Stimulated activated CD4-positive, alpha-beta T cell treated with anti-CD3 and anti-CD28 coated beads, Interleukin-2, amount 100 ng/mL, for 24 hours (primary cell): ENCODE measurements around the gene LIPT2.

ENCODE experiments used
- DNase-seq, 2 donors: peaks; one replicate each; pipeline ENCODE4 v3.0.0-alpha.2; 2020

The LIPT2 gene

GRCh38 chr11:74494916-74495315 lies 1.4 kb upstream of the LIPT2 start:
- no peak for DNase-seq

- no peak for DNase-seq
These were observed 487 bp upstream of the LIPT2 start for GRCh38 chr11:74493791-74494630.

- no peak for DNase-seq
These were observed 1.4 kb downstream of the LIPT2 start for GRCh38 chr11:74492084-74492483.

- DNase-seq: no peak
These were observed 2.6 kb downstream of the LIPT2 start for GRCh38 chr11:74490941-74491340.

GRCh38 chr11:74487875-74488274 lies 5.6 kb downstream of the LIPT2 start:
- DNase-seq: no peak

- DNase-seq: no peak
These were observed 7.7 kb downstream of the LIPT2 start for GRCh38 chr11:74485868-74486267.

- DNase-seq: no peak
These were observed 12.7 kb downstream of the LIPT2 start for GRCh38 chr11:74480688-74481417.

GRCh38 chr11:74479732-74480123 lies 13.8 kb downstream of the LIPT2 start:
- no peak for DNase-seq

- no peak for DNase-seq
These were observed 14.4 kb downstream of the LIPT2 start for GRCh38 chr11:74478877-74479731.

- DNase-seq: no peak
These were observed 17.0 kb downstream of the LIPT2 start for GRCh38 chr11:74476536-74476935.

GRCh38 chr11:74474316-74474715 lies 19.2 kb downstream of the LIPT2 start:
- DNase-seq: no peak

GRCh38 chr11:74473382-74474173 lies 19.9 kb downstream of the LIPT2 start:
- DNase-seq: no peak

GRCh38 chr11:74471668-74472429 lies 21.7 kb downstream of the LIPT2 start:
- no peak for DNase-seq

- DNase-seq: no peak
These were observed 22.5 kb downstream of the LIPT2 start for GRCh38 chr11:74471037-74471436.

- no peak for DNase-seq
These were observed 23.0 kb downstream of the LIPT2 start for GRCh38 chr11:74470526-74470925.

- DNase-seq: no peak
These were observed 24.6 kb downstream of the LIPT2 start for GRCh38 chr11:74468936-74469335.

GRCh38 chr11:74468521-74468920 lies 25.0 kb downstream of the LIPT2 start:
- DNase-seq: no peak

GRCh38 chr11:74468058-74468457 lies 25.5 kb downstream of the LIPT2 start:
- no peak for DNase-seq

- no peak for DNase-seq
These were observed 26.3 kb downstream of the LIPT2 start, which contains the start of gene KCNE3 for GRCh38 chr11:74466916-74467885. TSS of gene KCNE3 (minus strand) at chr11:74467549. CDS start at chr11:74457563, 9,986 bp downstream.

GRCh38 chr11:74465291-74465708 lies 28.2 kb downstream of the LIPT2 start:
- no peak for DNase-seq
